PC-3 (cell line): ENCODE data around the gene KCTD20.

ENCODE experiments used
- CTCF ChIP-seq: fragments of 300-600 bp; sonication (generic); conservative IDR thresholded peaks from 2 replicates; pipeline ENCODE4 v1.5.1; 2017; ENCODE audit warnings: antibody characterized with exemption, low read depth, mild to moderate bottlenecking, low read length
- EZH2phosphoT487 ChIP-seq: fragments of 300-600 bp; sonication (generic); IDR thresholded peaks from 2 replicates; pipeline ENCODE4 v1.6.1; 2018; ENCODE audit warnings: mild to moderate bottlenecking, antibody characterized with exemption, low read length, borderline replicate concordance

GRCh38 chr6:36413489-36414480, 29.0 kb upstream of the KCTD20 start:
- TF ChIP-seq CTCF (no peak), EZH2phosphoT487 (no peak)
